ENCODE data around the gene TRIL. TPM values are rescaled to one million over a fixed set of nuclear protein-coding genes. Genes with fewer than 3 reads are reported as not detected.
A peak's percentile ranks its signal among the peaks of the same experiment; 100 is the strongest.

Gene TRIL
- total RNA-seq, 1 experiment from 2014 or later, result 9.5 TPM

DNA sequence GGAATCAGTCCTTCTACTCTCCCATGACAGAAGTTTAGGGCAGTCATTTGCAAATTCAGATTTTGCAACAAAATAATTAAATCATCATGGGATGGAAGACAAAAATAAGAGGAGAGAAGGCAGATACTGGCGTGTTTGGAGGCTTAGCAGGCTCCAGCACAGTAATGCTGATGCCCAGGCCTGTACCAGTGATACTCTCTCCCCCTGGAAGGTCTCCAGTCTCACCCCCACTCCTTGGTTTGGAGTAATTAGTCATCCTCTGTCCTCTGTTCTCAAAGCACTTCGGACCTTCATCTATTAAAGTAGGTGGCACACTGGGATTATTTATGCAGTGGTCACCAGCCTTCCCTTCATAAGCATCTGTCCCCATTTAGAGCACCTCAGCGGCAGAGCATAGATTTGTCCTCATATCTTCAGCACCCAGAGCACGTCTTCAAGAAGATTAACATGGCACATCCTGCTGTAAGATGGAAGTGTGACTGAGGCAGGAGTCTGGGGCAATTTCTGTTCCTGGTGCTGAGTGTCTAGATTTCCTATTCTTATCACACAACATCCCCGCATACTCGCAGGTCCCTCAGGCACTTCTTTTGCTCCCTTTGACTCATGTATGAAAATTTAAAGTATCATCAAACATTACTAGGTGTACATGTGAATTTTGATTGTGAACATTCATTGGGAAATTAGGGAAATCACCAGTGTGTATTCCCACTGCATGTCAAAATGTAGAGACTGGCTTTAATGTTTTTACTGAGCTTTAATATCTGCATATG is 31.3 kb upstream of the TRIL start:
- Histone ChIP-seq H3K9me3 (replicated peaks) (peaks cover 2% of the 10 kb centered on the region; the same call in 1 of the 2 replicates), H3K27ac (peak overlapping the region; percentile 51; the same call in 1 of the 2 replicates), H3K27me3 (no peaks in the 10 kb centered on the region), H3K36me3 (no peaks in the 10 kb centered on the region), H3K4me3 (no peak overlapping the region), H3K4me1 (peaks cover 34% of the 10 kb centered on the region)
- DNase-seq, result no peak

DNA sequence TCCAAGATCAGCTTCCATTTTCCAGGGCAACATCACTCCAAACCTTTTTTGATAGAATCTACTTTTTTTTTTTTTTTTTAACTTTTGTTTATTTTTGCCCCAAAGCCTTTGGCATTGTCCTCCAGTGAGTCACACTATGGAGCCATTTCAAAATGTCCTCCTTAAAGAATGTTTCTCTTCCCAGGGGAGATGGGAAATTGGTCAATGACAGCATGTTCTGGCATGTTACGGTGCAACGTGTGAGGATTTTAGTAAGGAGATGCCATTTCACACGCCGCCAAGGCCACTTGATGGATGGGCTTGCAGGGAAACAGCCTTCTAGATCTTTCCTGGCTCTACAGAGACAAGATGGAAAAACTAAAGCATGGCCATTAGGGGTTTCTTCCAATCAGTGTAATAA is 30.7 kb upstream of the TRIL start:
- no peaks in the 10 kb centered on the region for H3K27me3 ChIP-seq
- peak; percentile 41 to 48 for DNase-seq
- H3K4me1 ChIP-seq, result peaks cover 40% of the 10 kb centered on the region
- peak overlapping the region; percentile 51 for H3K27ac ChIP-seq
- no peak overlapping the region for H3K4me3 ChIP-seq
- 0 out of 2 replicates have a peak, but pooled peaks cover 2% of the 10 kb centered on the region for H3K9me3 ChIP-seq (replicated peaks)
- no peaks in the 10 kb centered on the region for H3K36me3 ChIP-seq

DNA sequence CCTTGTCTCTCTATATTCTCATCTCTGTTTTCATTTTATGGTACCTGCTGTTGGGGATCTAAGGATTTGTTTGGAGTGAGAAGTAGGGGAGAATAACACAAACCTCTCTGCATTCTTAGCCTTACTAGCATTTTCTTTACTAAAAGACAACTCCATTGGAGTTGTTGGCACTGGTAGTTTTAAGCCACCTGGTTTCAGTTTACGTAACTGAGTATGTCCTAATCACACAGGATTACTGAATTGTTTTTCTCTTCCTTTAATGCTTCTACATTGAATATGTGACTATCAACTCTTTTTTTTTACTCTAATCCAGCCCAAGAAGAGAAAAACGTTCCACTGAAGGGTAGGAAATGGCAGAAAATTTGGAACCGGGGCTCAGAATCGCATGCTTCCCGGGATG is 30.0 kb upstream of the TRIL start:
- H3K4me1 ChIP-seq, result peaks cover 40% of the 10 kb centered on the region
- no peaks in the 10 kb centered on the region for H3K36me3 ChIP-seq
- H3K9me3 ChIP-seq (replicated peaks), result 0 out of 2 replicates have a peak, but pooled peaks cover 2% of the 10 kb centered on the region
- peak in 1 of 2 experiments; percentile 22 for DNase-seq
- H3K4me3 ChIP-seq, result no peak overlapping the region
- peak overlapping the region; percentile 51 for H3K27ac ChIP-seq
- H3K27me3 ChIP-seq, result no peaks in the 10 kb centered on the region

DNA sequence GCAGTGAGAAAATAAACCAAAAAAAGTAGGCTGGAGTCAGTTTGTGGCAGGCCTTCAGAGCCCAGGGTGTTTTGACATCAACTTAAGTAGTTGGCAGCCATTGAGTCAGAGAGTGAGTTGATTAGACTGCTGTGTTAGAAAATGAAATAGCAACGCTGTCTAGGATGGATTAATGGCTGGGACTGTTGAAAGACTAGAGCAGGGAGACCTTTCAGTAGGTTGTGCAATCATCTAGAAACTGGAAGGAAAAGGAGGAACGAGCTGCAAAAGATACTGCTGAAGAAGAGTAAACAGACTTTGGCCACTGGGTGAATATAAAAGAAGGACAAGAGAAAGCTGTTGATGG is 28.6 kb upstream of the TRIL start:
- Histone ChIP-seq H3K9me3 (replicated peaks) (0 out of 2 replicates have a peak, but pooled peaks cover 2% of the 10 kb centered on the region), H3K36me3 (no peaks in the 10 kb centered on the region), H3K27me3 (no peaks in the 10 kb centered on the region), H3K4me3 (no peak overlapping the region), H3K4me1 (peaks cover 40% of the 10 kb centered on the region), H3K27ac (no peak overlapping the region)
- DNase-seq, result no peak

DNA sequence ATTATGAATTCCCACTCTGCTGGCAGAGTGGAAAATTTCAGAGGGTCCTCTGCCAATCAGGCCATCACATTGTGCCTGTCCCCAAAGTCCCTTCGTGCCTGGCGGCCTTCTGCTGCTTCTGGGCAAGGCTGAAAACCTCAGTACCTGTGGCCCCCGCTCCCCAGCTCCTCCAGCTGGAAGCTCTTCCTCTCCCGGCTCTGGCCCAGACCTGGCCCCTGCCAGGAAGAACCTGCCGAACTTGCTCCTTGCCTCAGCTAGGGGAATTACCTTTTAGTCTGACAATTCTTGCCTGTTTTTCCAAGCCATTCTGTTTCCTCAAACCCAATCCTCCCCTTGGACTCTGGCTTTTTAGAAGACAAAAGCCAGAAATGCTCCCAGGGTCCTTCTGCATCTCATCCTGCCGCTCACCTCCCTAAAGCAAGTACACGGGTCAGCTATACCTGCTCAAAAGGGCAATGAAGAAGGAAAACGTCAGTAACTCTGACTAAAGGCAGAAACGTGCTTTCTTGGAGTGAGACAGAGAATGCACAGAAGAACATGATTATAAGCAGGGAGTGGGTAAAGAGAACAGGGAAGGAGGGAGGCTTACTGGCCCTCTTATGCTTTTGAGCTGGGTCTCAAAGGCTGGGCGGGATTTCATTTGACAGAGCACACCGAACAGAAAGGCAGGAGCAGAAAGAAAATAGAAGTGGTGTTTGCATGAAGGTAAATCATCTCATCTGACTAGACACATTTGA is 28.1 kb upstream of the TRIL start:
- no peaks in the 10 kb centered on the region for H3K36me3 ChIP-seq
- no peak for DNase-seq
- H3K27me3 ChIP-seq, result no peaks in the 10 kb centered on the region
- 0 out of 2 replicates have a peak, but pooled peaks cover 2% of the 10 kb centered on the region for H3K9me3 ChIP-seq (replicated peaks)
- no peak overlapping the region for H3K27ac ChIP-seq
- peaks cover 40% of the 10 kb centered on the region for H3K4me1 ChIP-seq
- no peak overlapping the region for H3K4me3 ChIP-seq

DNA sequence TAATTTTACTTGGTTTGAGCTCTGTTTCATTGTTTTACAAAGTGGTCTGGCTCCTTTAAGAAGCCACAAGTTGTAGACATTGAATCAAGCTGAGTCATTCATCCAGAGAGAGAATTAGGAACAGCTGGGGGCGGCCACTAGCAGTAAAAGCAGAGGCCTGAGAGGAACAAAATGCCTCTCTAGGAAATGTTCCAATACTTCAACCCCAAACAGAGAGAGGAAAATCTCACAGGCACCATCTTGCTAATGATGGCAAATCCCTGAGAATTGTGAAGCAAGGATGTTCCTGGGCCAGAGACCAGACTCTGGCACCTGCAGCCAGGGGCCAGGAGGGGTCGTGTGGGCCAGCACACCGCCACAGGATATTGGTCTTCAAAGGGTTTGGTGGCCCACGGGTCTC is 26.5 kb upstream of the TRIL start:
- DNase-seq, result peak; percentile 82 to 89
- Histone ChIP-seq H3K9me3 (replicated peaks) (0 out of 2 replicates have a peak, but pooled peaks cover 2% of the 10 kb centered on the region), H3K4me1 (peaks cover 40% of the 10 kb centered on the region), H3K27me3 (no peaks in the 10 kb centered on the region), H3K4me3 (no peak overlapping the region), H3K36me3 (no peaks in the 10 kb centered on the region), H3K27ac (peak overlapping the region; percentile 77)

DNA sequence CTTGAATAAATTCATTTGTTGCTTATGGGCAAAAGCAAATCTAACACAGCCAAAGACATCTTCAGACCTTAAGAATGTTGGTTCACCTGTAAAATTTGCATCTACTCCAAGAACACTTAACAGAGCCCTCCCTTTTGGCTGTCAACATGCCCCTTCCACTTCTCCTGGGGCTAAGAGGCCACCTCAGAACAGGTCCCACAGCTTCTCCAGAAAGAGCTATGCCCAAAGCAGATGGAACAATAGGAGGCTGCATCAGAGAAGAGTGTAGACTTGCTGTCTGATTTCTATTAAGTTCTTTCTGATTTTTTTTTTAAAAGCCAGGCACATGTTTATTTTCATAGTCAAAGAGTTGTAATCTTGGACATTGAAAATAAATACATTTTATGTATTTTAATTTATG is 26.1 kb upstream of the TRIL start:
- H3K27ac ChIP-seq, result peak overlapping the region; percentile 77

DNA sequence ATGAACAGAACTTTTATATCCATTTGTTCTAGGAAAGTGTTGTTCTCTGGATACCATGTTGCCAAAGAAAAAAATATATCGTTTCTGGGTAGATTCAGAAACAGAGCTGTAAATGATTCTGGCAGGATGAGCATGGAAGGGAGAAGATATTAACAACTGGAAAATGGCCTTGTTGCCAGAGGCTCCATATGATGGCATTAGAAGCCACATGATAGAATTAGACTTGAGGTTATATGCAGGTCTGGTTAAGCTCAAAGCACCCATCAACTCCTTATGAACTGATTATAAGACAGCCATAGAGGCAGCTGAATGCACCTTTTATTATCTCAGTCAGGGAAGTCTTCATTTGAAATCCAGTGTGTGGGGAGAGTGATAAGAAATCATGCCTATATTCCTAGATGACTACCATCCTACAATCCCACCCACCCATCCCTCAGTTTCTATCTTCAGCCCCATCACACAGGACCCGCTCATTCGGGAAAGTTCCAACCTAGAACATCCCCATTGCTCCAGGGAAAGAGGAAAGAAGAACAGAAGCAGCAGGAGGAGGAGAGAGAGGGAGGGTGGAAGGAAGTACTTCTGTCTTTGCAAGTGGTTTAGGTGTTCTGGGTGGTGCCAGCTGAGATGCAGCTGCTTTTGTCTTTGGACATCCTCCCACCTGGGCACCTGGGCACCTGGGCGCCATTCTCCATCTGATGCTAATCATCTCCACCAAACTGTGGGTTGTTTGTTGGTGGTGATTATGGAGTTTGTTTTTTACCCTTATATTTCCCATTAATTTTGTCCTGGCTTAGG is 25.5 kb upstream of the TRIL start:
- no peaks in the 10 kb centered on the region for H3K36me3 ChIP-seq
- H3K9me3 ChIP-seq (replicated peaks), result no peaks in the 10 kb centered on the region
- H3K4me1 ChIP-seq, result peaks cover 32% of the 10 kb centered on the region
- no peak for DNase-seq
- peak overlapping the region; percentile 77; the same call in 1 of the 2 replicates for H3K27ac ChIP-seq
- H3K4me3 ChIP-seq, result no peak overlapping the region
- H3K27me3 ChIP-seq, result no peaks in the 10 kb centered on the region

More for the DNA sequence above, 26.1 kb upstream of the TRIL start:
- Histone ChIP-seq H3K36me3 (no peaks in the 10 kb centered on the region), H3K4me3 (no peak overlapping the region), H3K27me3 (no peaks in the 10 kb centered on the region), H3K9me3 (replicated peaks) (0 out of 2 replicates have a peak, but pooled peaks cover 2% of the 10 kb centered on the region), H3K4me1 (peaks cover 39% of the 10 kb centered on the region)
- no peak for DNase-seq

DNA sequence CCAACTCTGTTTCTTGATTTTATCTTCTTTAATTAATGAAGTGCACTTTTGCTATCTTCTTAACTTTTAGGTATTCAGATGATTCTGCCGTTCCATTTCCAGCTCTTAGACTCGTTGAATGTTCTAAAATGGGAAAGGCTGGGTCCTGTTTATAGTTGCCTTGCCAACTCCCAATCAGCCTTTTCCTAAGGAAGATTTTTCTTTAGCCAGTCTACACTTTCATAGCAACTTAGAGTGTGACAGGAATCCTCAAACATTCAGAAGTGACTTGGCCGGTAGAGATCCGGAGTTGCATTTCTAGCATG is 23.0 kb upstream of the TRIL start:
- Histone ChIP-seq H3K4me1 (peaks cover 16% of the 10 kb centered on the region), H3K27ac (no peak overlapping the region), H3K36me3 (no peaks in the 10 kb centered on the region), H3K9me3 (replicated peaks) (no peaks in the 10 kb centered on the region), H3K27me3 (no peaks in the 10 kb centered on the region), H3K4me3 (no peak overlapping the region)
- DNase-seq, result no peak

DNA sequence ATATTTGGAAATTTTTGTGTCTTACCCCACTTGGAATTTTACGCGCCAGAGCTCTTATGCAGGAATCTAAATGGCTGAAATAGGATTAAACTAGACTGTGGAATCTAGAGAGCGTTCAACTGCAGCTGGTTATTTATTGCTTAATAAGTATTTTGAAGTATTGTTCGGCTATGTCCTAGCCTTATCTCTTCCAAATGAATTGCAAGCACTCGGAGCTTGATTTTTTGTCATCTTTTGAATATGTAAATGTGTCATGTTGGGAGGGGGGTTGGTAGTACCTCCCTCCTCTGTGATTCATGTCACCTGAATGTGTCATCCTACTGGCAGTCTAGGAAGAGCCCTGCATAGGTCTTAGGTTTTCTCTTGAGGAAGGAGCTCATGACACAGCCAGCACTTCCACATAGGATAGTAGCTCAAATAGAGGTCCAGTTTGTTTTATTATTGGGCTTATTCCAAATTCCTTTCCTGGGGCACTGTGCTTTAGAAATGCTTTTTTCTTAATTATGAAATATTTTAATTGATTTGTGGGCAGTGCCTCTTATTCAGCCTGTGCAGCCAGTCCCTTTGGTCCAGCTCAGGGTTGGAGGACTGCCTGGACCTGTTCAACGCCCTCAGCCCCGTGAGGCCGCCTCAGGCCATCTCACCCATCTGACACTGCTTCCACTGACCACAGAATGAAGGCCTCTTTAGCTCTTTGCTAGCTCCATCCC is 22.5 kb upstream of the TRIL start:
- Histone ChIP-seq H3K36me3 (no peaks in the 10 kb centered on the region), H3K9me3 (replicated peaks) (no peaks in the 10 kb centered on the region; the same call in 1 of the 2 replicates), H3K4me3 (no peak overlapping the region), H3K27ac (no peak overlapping the region), H3K27me3 (no peaks in the 10 kb centered on the region), H3K4me1 (peaks cover 16% of the 10 kb centered on the region)
- DNase-seq, result no peak

DNA sequence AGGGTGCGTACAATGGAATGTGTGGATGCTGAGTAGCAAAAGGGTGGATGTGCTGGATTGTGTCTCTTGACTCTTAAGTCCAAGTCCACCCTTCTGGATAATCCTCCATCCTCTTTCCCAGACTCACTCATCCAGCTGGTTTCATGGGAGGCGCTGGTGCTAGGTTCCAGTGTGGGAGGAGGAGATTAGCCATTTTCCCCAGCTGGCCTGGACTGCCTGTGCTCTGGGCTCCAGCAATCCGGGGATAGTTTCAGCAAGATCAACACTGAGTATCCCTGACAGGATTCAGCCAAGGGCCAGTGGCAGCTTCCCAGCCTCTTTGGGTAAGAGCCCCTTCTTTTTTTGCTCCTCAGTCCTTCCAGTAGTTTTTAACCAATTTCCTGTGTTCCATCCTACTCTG is 21.6 kb upstream of the TRIL start:
- no peaks in the 10 kb centered on the region; the same call in 1 of the 2 replicates for H3K9me3 ChIP-seq (replicated peaks)
- DNase-seq, result no peak
- H3K27me3 ChIP-seq, result no peaks in the 10 kb centered on the region
- no peak overlapping the region for H3K27ac ChIP-seq
- H3K36me3 ChIP-seq, result no peaks in the 10 kb centered on the region
- peaks cover 9% of the 10 kb centered on the region for H3K4me1 ChIP-seq
- no peak overlapping the region for H3K4me3 ChIP-seq

DNA sequence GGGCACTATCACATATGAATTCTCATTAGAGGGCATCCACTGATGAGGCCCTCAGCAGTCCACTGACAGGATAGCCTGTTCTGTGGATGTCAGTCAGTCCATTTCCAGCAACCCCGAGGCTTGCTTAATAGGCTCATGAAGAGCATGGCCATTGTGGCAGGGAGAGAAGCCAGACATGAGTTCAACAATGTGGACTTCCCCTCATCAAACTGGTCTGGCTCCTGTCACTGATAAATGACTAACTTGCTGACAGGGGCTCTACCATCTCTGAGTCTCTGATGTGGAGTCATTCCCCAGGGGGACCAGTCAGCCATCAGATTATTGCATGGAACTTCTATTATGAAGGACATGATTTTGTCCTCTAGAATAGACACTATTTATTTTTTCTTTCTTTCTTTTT is 19.8 kb upstream of the TRIL start:
- Histone ChIP-seq H3K27me3 (no peaks in the 10 kb centered on the region), H3K36me3 (no peaks in the 10 kb centered on the region), H3K9me3 (replicated peaks) (peaks cover 5% of the 10 kb centered on the region), H3K4me1 (no peaks in the 10 kb centered on the region), H3K4me3 (no peak overlapping the region), H3K27ac (no peak overlapping the region)
- no peak for DNase-seq

DNA sequence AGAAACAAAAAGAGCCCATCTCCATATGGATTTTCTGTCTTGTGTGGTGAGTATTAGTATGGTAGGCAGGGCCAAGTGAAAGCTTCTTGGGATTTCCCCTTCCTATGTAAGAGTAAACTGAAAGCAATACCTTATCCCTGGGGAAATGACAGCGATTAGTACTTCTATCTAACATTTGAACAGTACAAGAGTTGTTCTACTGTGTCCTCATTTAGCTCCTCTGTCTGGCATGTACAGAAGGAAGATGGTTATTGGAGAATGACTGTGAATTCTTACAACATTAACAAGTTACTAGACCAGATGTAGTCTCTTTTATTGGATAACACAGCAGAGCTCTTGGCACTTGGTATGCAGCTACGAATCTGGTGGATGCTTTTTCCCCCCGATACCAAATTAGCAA is 17.9 kb upstream of the TRIL start:
- H3K36me3 ChIP-seq, result no peaks in the 10 kb centered on the region

DNA sequence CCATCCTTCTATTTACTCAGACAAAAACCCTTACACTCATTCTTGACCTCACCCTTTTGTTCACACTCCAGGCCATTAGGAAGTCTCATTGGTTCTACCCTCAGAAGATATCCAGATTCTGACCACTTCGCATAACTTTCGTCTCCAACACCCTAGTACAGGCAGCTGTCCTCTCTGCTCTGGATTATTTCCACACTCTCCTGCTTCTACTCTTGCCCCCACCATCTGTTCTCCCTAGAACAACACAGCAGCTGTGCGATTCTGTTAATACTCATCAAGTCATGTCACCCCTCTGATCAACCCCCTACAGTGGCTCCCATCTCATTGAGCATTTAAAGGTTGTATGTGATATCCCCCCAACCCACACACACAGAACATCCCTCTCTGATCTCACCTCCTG is 15.5 kb upstream of the TRIL start:
- no peaks in the 10 kb centered on the region for H3K4me1 ChIP-seq
- H3K27me3 ChIP-seq, result no peaks in the 10 kb centered on the region
- H3K27ac ChIP-seq, result no peak overlapping the region
- no peaks in the 10 kb centered on the region for H3K36me3 ChIP-seq
- H3K4me3 ChIP-seq, result no peak overlapping the region
- peak in 1 of 2 experiments; percentile 55 for DNase-seq
- peaks cover 19% of the 10 kb centered on the region for H3K9me3 ChIP-seq (replicated peaks)

More for the DNA sequence above, 17.9 kb upstream of the TRIL start:
- Histone ChIP-seq H3K4me1 (no peaks in the 10 kb centered on the region), H3K27ac (no peak overlapping the region), H3K27me3 (no peaks in the 10 kb centered on the region), H3K4me3 (no peak overlapping the region), H3K9me3 (replicated peaks) (peaks cover 19% of the 10 kb centered on the region)
- DNase-seq, result no peak

Measured in SJCRH30 (cell line).